PFSK-1 (cell line): ENCODE data around the gene CCRL2.

ENCODE experiments used
- FOXP2 ChIP-seq: optimal IDR thresholded peaks from 2 replicates; pipeline ENCODE3; 2011; ENCODE audit warnings: borderline replicate concordance, control low read depth, inconsistent platforms; ENCODE audit not compliant: insufficient read depth; ENCODE audit errors: extremely low read length, extremely low read depth
- POLR2AphosphoS5 ChIP-seq: IDR thresholded peaks from 2 replicates; pipeline ENCODE4 v1.6.1; 2012; ENCODE audit warnings: low read depth, mild to moderate bottlenecking, control low read depth, low read length, moderate library complexity

GRCh38 chr3:46400846-46401245 is 6.2 kb upstream of the CCRL2 start:
- no peak for TF ChIP-seq FOXP2
- TF ChIP-seq POLR2AphosphoS5 = no peak
